Fibroblast of skin of scalp (primary cell): ENCODE results near the gene AHSG.
"Not testable (repeated sequence)": the region's sequence is repeated elsewhere in the genome, so short reads cannot be mapped to it uniquely, and the experiment has no call there.

Source experiments
- DNase-seq: peaks from one replicate; pipeline ENCODE4 v3.0.0-alpha.2; 2013

Gene AHSG

GRCh38 chr3:186618318-186618938 is 5.6 kb downstream of the AHSG start:
- DNase-seq = no peak

GRCh38 chr3:186619787-186620212 is 6.9 kb downstream of the AHSG start:
- DNase-seq = no peak

- DNase-seq = no peak
These were observed 7.6 kb downstream of the AHSG start for GRCh38 chr3:186620213-186621092.

GRCh38 chr3:186621894-186622650 is 9.2 kb downstream of the AHSG start:
- no peak for DNase-seq

- no peak for DNase-seq
These were observed 9.9 kb downstream of the AHSG start for GRCh38 chr3:186622651-186623310.

- DNase-seq = no peak
These were observed 11.7 kb downstream of the AHSG start for GRCh38 chr3:186624598-186624997.

- no peak for DNase-seq
These were observed 12.8 kb downstream of the AHSG start for GRCh38 chr3:186625600-186626042.

DNA sequence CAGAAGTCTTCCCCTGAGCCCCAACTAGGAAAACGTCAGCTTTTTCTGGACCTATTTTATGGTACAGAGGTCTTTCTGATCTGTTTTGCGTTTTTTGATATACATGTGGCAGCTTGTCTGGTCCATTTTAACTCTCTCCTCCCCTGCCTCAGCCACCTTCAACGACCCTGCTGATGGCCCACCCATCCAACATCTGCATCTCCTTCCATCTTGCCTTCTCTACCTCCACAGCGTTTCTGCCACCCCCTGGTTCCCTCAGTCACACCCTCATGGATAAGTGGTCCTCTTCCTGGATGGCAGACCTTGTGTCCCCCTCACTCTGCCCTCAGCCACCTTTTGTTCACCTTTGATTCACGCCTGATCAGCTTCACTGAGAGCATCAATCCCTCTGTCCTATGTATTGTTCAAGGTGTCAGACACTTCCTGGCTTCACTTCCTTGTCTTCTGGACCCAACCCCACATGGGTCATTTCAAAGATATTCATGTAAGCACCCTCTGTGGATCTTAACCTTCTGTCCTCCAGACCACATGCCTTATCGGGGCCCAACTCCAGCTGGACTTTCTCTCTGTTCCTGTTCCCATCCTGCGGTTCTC is 13.5 kb downstream of the AHSG start:
- DNase-seq = no peak

- no peak for DNase-seq
These were observed 15.1 kb downstream of the AHSG start for GRCh38 chr3:186627852-186628414.

GRCh38 chr3:186628756-186629155 is 15.9 kb downstream of the AHSG start:
- DNase-seq = no peak

- no peak for DNase-seq
These were observed 18.2 kb downstream of the AHSG start for GRCh38 chr3:186630950-186631641.

GRCh38 chr3:186633481-186633880 is 20.6 kb downstream of the AHSG start:
- DNase-seq = no peak

DNA sequence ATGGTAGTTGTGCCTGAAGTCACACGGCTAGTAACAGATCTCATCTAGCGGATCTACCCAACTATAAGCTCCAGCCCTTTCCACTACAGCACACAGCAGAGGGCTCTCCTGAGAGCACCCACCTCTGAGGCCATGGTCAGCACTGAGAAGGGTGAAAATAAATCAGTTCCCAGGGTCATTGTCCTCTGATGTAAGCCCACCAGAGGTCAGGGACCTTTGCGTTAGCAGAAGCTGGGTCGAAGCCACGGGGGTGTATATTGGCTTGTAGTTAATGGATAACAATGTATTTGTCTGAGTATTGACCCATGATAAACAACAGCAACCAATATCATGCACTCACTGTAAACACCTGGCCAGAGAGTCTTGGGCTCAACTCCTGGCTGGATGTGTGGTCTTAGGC is 21.3 kb downstream of the AHSG start:
- not testable (repeated sequence) for DNase-seq

- no peak for DNase-seq
These were observed 22.7 kb downstream of the AHSG start for GRCh38 chr3:186635532-186635931.

DNA sequence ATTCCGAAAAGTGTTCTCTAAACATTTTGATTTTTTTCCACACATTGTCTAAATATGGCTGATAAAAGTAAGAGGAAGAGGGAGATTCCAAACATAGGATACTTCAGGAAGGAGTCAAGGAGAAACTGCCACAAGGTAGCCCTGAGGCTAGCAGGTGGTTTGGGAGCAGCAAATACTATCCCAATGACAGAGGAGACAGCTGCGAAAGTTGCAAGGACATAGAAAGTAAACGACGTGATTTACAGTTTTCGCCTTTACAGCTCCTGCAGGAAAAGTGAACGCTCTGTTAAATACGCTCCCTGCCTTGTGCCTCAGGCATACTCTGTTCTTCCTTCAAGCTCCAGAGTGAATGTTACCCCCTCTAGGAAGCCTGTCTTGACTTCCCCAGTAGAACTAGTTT is 23.7 kb downstream of the AHSG start:
- no peak for DNase-seq

GRCh38 chr3:186637686-186638085 is 24.8 kb downstream of the AHSG start:
- DNase-seq = no peak

DNA sequence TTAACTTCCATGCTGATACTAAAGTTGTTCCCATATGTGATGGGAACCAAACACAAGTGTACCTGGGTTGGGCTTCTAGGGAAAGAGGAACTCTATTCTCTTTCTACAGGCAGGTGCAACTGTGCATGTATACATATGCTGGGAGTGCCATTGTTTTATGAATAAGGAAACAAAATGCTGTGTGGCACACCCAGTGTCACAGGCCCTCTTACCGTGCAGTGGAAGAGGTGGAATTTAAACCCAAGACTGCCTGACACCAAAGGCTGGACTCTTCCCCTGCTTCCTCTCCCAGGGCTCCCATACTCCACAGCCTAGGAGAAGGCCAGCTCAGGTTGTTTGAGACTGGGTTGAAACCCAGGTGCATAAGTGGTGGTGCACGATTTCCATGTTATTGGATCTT is 25.4 kb downstream of the AHSG start:
- no peak for DNase-seq

DNA sequence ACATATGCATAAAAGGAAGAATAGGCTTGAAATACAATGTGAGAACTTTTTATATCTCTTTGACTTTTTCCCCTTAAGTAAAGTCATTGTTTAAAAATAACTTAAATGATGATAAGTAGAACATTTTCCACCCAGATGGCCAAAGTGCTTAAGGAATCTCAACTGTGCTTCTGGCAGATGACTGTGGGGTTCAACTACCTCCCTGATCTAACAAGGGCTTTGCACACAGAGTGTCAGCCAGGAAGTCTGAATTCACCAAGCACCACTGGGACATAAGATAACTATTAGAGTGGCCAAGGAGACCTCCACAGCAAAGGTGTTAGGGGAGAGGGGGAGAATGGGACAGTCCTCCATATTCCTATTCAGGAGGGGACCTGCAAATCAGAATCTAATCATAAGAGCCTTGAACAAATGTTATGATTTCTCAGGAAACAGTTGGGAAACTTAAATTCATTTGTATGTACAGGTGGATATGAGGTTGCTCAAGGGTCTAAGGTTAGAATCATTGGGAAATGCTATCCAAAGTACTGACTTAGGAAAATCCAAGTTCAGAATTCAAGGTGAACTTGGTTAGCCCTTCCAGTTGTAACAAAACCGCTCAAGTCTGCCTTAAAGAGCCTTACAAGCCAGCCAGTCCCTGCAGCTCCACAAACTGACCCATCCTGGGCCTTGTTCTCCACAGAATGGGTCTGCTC is 27.1 kb downstream of the AHSG start, which contains the start of gene FETUB:
FETUB (plus strand) TSS at position 622 of the 695 bp plus-strand sequence; CDS start at position 684, 62 bp downstream.
- no peak for DNase-seq

DNA sequence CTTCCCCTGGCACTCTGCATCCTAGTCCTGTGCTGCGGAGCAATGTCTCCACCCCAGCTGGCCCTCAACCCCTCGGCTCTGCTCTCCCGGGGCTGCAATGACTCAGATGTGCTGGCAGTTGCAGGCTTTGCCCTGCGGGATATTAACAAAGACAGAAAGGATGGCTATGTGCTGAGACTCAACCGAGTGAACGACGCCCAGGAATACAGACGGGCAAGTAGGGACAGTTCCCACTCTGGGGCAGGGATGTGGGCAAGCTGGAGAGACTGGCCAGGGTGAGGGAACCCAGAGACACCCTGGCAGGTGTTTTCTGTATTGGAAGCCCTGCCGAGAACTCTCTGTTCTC is 27.6 kb downstream of the AHSG start:
- DNase-seq = peak; percentile 45

- no peak for DNase-seq
These were observed 28.1 kb downstream of the AHSG start for GRCh38 chr3:186640929-186641328.

- no peak for DNase-seq
These were observed 29.2 kb downstream of the AHSG start for GRCh38 chr3:186642014-186642413.
